HS-5 (cell line): ENCODE data around the gene DBI.

Source experiments
- DNase-seq: peaks from one replicate; pipeline ENCODE4 v3.0.0-alpha.2; 2012; ENCODE audit warnings: low read depth

Gene DBI

GRCh38 chr2:119366649-119367471, at the start of gene DBI, which contains the start of gene C2orf76:
Gene DBI (plus strand): TSS chr2:119366977. CDS start chr2:119367052, 75 bp downstream.
Gene C2orf76 (minus strand): TSS chr2:119366834. CDS start chr2:119339959, 26,875 bp downstream.
- peak; percentile 84 for DNase-seq

- no peak for DNase-seq
These were observed 49.2 kb upstream of the DBI start for GRCh38 chr2:119317554-119317953.

- DNase-seq, result no peak
These were observed 47.2 kb upstream of the DBI start for GRCh38 chr2:119319593-119319992.

- DNase-seq, result no peak
These were observed 43.3 kb upstream of the DBI start for GRCh38 chr2:119323459-119323858.

- no peak for DNase-seq
These were observed 42.0 kb upstream of the DBI start for GRCh38 chr2:119324685-119325270.

- DNase-seq, result no peak
These were observed 39.8 kb upstream of the DBI start for GRCh38 chr2:119326938-119327337.

- DNase-seq, result no peak
These were observed 39.3 kb upstream of the DBI start for GRCh38 chr2:119327431-119327830.

- DNase-seq, result no peak
These were observed 33.8 kb upstream of the DBI start for GRCh38 chr2:119332953-119333352.

- no peak for DNase-seq
These were observed 33.4 kb upstream of the DBI start for GRCh38 chr2:119333360-119333759.

GRCh38 chr2:119333833-119334232, 32.9 kb upstream of the DBI start:
- no peak for DNase-seq

GRCh38 chr2:119337749-119338148, 29.0 kb upstream of the DBI start:
- no peak for DNase-seq

- DNase-seq, result no peak
These were observed 28.5 kb upstream of the DBI start for GRCh38 chr2:119338272-119338671.

- DNase-seq, result no peak
These were observed 27.8 kb upstream of the DBI start for GRCh38 chr2:119338826-119339561.

GRCh38 chr2:119339562-119339923, 27.2 kb upstream of the DBI start:
- DNase-seq, result no peak

GRCh38 chr2:119341684-119342083, 25.1 kb upstream of the DBI start:
- no peak for DNase-seq

GRCh38 chr2:119349289-119349688, 17.5 kb upstream of the DBI start:
- no peak for DNase-seq

- DNase-seq, result no peak
These were observed 16.3 kb upstream of the DBI start for GRCh38 chr2:119350311-119350998.

- no peak for DNase-seq
These were observed 14.4 kb upstream of the DBI start for GRCh38 chr2:119352357-119352756.

- no peak for DNase-seq
These were observed 11.9 kb upstream of the DBI start for GRCh38 chr2:119354860-119355259.

GRCh38 chr2:119359774-119360173, 7.0 kb upstream of the DBI start:
- no peak for DNase-seq

- DNase-seq, result no peak
These were observed 6.3 kb upstream of the DBI start for GRCh38 chr2:119360423-119360966.

GRCh38 chr2:119364798-119365197, 2.0 kb upstream of the DBI start:
- no peak for DNase-seq
